ENCODE data around the gene PALM. TPM values are rescaled to one million over a fixed set of nuclear protein-coding genes. Genes with fewer than 3 reads are reported as not detected.

The PALM gene
- total RNA-seq, 2 experiments from 2014 or later, result not detected

GRCh38 chr19:703651-704446 is 4.9 kb upstream of the PALM start:
- H3K9me3 Mint-ChIP-seq (ENCODE audit: low read depth), result no peaks in the 10 kb centered on the region
- peak; percentile 81 for DNase-seq
- H3K27ac Mint-ChIP-seq, result no peak overlapping the region
- H3K4me3 Mint-ChIP-seq, result peak overlapping the region; percentile 5
- ATAC-seq, result peak; percentile 83
- peaks cover 16% of the 10 kb centered on the region for H3K27me3 Mint-ChIP-seq
- peaks cover 6% of the 10 kb centered on the region for H3K4me1 Mint-ChIP-seq
- CTCF ChIA-PET, result interaction anchor here (0.6 to 1.3 kb wide), 6 partner anchors 23 to 202 kb away, joined by 3 to 4 read pairs (median 3); no protein-coding TSS in a partner anchor
- H3K36me3 Mint-ChIP-seq, result no peaks in the 10 kb centered on the region

GRCh38 chr19:704447-704741 is 4.3 kb upstream of the PALM start:
- no peak overlapping the region for H3K27ac Mint-ChIP-seq
- ATAC-seq (no peak), DNase-seq (no peak)
- peaks cover 6% of the 10 kb centered on the region for H3K4me1 Mint-ChIP-seq
- peaks cover 16% of the 10 kb centered on the region for H3K27me3 Mint-ChIP-seq
- CTCF ChIA-PET, result no interaction called here
- no peaks in the 10 kb centered on the region for H3K9me3 Mint-ChIP-seq (ENCODE audit: low read depth)
- H3K4me3 Mint-ChIP-seq, result no peak overlapping the region
- no peaks in the 10 kb centered on the region for H3K36me3 Mint-ChIP-seq

- ATAC-seq, result no peak
- CTCF ChIA-PET, result no interaction called here
- H3K36me3 Mint-ChIP-seq, result no peaks in the 10 kb centered on the region
- no peak overlapping the region for H3K4me3 Mint-ChIP-seq
- H3K9me3 Mint-ChIP-seq (ENCODE audit: low read depth), result no peaks in the 10 kb centered on the region
- no peak for DNase-seq
- H3K27me3 Mint-ChIP-seq, result peaks cover 24% of the 10 kb centered on the region
- H3K27ac Mint-ChIP-seq, result no peak overlapping the region
- peaks cover 2% of the 10 kb centered on the region for H3K4me1 Mint-ChIP-seq
Observed at GRCh38 chr19:709196-709964, 645 bp downstream of the PALM start.

GRCh38 chr19:709965-710571 is 1.3 kb downstream of the PALM start:
- no peak for DNase-seq
- Mint-ChIP-seq H3K4me3 (no peak overlapping the region), H3K36me3 (no peaks in the 10 kb centered on the region), H3K4me1 (no peaks in the 10 kb centered on the region), H3K27me3 (peaks cover 24% of the 10 kb centered on the region), H3K27ac (no peak overlapping the region), H3K9me3 (ENCODE audit: low read depth) (no peaks in the 10 kb centered on the region)
- CTCF ChIA-PET, result no interaction called here
- ATAC-seq, result no peak

GRCh38 chr19:710767-711166 is 2.0 kb downstream of the PALM start:
- H3K27me3 Mint-ChIP-seq, result peaks cover 24% of the 10 kb centered on the region
- H3K27ac Mint-ChIP-seq, result no peak overlapping the region
- peaks cover 2% of the 10 kb centered on the region for H3K9me3 Mint-ChIP-seq (ENCODE audit: low read depth)
- no peak overlapping the region for H3K4me3 Mint-ChIP-seq
- H3K36me3 Mint-ChIP-seq, result no peaks in the 10 kb centered on the region
- no peaks in the 10 kb centered on the region for H3K4me1 Mint-ChIP-seq
- DNase-seq (no peak), ATAC-seq (no peak)
- CTCF ChIA-PET, result no interaction called here

GRCh38 chr19:711254-711653 is 2.5 kb downstream of the PALM start:
- no peak overlapping the region for H3K4me3 Mint-ChIP-seq

GRCh38 chr19:715347-715746 is 6.6 kb downstream of the PALM start:
- Mint-ChIP-seq H3K4me1 (no peaks in the 10 kb centered on the region), H3K9me3 (ENCODE audit: low read depth) (peaks cover 2% of the 10 kb centered on the region), H3K27me3 (peaks cover 12% of the 10 kb centered on the region), H3K36me3 (no peaks in the 10 kb centered on the region), H3K27ac (no peak overlapping the region), H3K4me3 (no peak overlapping the region)
- CTCF ChIA-PET, result no interaction called here
- ATAC-seq (no peak), DNase-seq (no peak)

More at GRCh38 chr19:711254-711653, 2.5 kb downstream of the PALM start:
- no peak for DNase-seq
- peaks cover 24% of the 10 kb centered on the region for H3K27me3 Mint-ChIP-seq
- H3K9me3 Mint-ChIP-seq (ENCODE audit: low read depth), result peaks cover 2% of the 10 kb centered on the region
- no peaks in the 10 kb centered on the region for H3K36me3 Mint-ChIP-seq
- no peak for ATAC-seq
- H3K27ac Mint-ChIP-seq, result no peak overlapping the region
- no peaks in the 10 kb centered on the region for H3K4me1 Mint-ChIP-seq
- CTCF ChIA-PET, result no interaction called here

- ATAC-seq (no peak), DNase-seq (no peak)
- no peaks in the 10 kb centered on the region for H3K4me1 Mint-ChIP-seq
- CTCF ChIA-PET, result no interaction called here
- H3K4me3 Mint-ChIP-seq, result no peak overlapping the region
- H3K27me3 Mint-ChIP-seq, result peaks cover 7% of the 10 kb centered on the region
- no peak overlapping the region for H3K27ac Mint-ChIP-seq
- no peaks in the 10 kb centered on the region for H3K36me3 Mint-ChIP-seq
- peaks cover 2% of the 10 kb centered on the region for H3K9me3 Mint-ChIP-seq (ENCODE audit: low read depth)
Observed at GRCh38 chr19:718251-718951, 9.7 kb downstream of the PALM start.

- Mint-ChIP-seq H3K36me3 (no peaks in the 10 kb centered on the region), H3K9me3 (ENCODE audit: low read depth) (peaks cover 2% of the 10 kb centered on the region), H3K27ac (no peak overlapping the region), H3K27me3 (peaks cover 7% of the 10 kb centered on the region), H3K4me3 (no peak overlapping the region), H3K4me1 (no peaks in the 10 kb centered on the region)
- no peak for DNase-seq
- ATAC-seq, result no peak
- CTCF ChIA-PET, result no interaction called here
Observed at GRCh38 chr19:718991-719512, 10.3 kb downstream of the PALM start.

GRCh38 chr19:719636-720344 is 11.1 kb downstream of the PALM start:
- Mint-ChIP-seq H3K4me1 (no peaks in the 10 kb centered on the region), H3K9me3 (ENCODE audit: low read depth) (peaks cover 2% of the 10 kb centered on the region), H3K27ac (no peak overlapping the region), H3K27me3 (peaks cover 7% of the 10 kb centered on the region), H3K4me3 (no peak overlapping the region), H3K36me3 (no peaks in the 10 kb centered on the region)
- ATAC-seq (no peak), DNase-seq (no peak)
- CTCF ChIA-PET, result no interaction called here

- no peaks in the 10 kb centered on the region for H3K4me1 Mint-ChIP-seq
Observed at GRCh38 chr19:720345-721160, 11.8 kb downstream of the PALM start.

GRCh38 chr19:722553-723101 is 13.9 kb downstream of the PALM start:
- no peak overlapping the region for H3K4me3 Mint-ChIP-seq
- H3K4me1 Mint-ChIP-seq, result no peaks in the 10 kb centered on the region
- no peak overlapping the region for H3K27ac Mint-ChIP-seq
- no peaks in the 10 kb centered on the region for H3K36me3 Mint-ChIP-seq
- peaks cover 7% of the 10 kb centered on the region for H3K27me3 Mint-ChIP-seq
- ATAC-seq, result no peak
- H3K9me3 Mint-ChIP-seq (ENCODE audit: low read depth), result no peaks in the 10 kb centered on the region
- DNase-seq, result no peak
- CTCF ChIA-PET, result interaction anchor here (1.8 kb wide), 1 partner anchor 12 kb away, joined by 4 read pairs; no protein-coding TSS in a partner anchor

More at GRCh38 chr19:720345-721160, 11.8 kb downstream of the PALM start:
- Mint-ChIP-seq H3K36me3 (no peaks in the 10 kb centered on the region), H3K9me3 (ENCODE audit: low read depth) (no peaks in the 10 kb centered on the region), H3K27ac (no peak overlapping the region), H3K27me3 (peaks cover 7% of the 10 kb centered on the region), H3K4me3 (no peak overlapping the region)
- no peak for ATAC-seq
- CTCF ChIA-PET, result no interaction called here
- no peak for DNase-seq
